NCI-H2081 (cell line): ENCODE results near the gene HDAC1.

ENCODE experiments used
- DNase-seq, 2 experiments: peaks; one replicate each; lab custom pipeline; 2025; lab: John Stamatoyannopoulos, UW

HDAC1 gene

DNA sequence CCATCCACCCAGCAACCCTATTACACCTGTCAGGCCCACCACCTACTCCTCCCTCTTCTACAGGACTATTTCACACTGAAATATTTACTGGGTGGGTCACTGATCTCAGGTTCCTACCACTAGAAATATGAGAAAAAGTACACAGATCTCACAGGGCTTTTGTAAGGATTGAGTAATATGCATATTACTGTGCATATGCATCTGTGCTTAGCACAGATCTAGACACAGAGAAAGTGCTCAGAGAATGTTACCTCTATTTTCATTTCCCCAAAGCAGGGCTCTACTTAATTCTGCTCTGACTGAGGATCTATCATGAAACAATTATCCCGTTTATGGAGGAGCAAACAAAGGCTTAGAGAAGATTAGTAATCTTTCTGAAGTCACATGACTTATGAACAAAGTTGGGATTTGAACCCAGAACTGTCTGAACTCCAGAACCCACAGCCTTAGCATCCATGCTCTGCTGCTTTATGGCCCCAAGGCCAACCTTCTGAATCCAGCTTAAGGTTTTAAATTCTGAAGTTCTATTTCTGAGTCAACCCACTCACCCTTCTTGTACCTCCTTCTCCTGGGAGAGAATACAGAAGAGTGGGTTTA, 82.2 kb downstream of the HDAC1 start:
- DNase-seq: no peak

DNA sequence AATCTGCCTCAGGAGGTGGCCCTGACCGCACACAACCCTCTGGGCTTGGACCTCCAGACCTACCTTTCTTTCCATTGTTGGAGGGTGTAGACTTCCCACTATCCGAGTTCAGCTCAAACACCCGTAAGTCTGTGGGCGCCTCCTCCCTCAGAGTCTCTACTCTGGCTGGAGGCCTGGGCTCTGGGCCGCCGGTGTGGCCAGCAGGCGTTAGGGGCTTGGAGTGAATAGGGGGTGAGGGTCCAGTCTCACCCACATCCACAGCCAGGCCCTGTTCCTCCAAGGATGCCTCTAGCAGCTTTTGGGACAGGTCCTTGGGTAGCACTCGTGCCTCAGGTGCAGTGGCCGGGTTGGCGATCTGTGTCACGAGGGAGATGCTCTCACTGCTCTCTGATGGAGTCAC, 84.3 kb downstream of the HDAC1 start:
- no peak for DNase-seq

DNA sequence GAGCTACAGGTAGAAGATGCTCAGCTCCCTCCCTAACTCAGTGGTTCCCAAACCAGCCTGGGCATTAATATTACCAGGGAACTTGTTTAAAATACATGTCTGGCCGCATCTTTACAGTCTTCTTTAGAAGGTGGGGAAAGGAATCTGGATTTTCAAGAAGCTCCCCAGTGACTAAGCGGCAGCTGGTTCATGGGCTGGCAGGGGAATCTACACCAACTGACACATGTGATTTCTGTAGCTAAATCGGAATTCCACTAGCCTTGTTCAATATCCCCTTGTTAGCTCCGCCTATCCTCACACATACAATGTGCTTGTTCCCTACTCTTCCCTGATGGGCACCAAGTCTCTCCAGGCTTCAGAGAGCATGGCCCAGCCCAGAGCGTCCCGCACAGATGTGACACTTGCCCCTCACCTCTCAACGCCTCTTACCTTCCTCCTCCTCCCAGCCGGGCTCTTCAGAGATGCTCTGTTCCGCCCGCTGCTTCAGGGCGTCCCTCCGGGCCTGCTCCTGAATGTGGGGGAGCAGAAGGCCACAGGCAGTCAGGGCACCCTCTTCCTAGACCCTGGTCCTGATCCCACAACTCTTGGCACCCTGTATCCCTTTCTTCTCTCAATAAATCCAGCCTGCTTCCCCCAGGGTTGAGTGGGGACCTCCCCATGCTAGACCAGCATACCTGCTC, 85.8 kb downstream of the HDAC1 start:
- DNase-seq: no peak

DNA sequence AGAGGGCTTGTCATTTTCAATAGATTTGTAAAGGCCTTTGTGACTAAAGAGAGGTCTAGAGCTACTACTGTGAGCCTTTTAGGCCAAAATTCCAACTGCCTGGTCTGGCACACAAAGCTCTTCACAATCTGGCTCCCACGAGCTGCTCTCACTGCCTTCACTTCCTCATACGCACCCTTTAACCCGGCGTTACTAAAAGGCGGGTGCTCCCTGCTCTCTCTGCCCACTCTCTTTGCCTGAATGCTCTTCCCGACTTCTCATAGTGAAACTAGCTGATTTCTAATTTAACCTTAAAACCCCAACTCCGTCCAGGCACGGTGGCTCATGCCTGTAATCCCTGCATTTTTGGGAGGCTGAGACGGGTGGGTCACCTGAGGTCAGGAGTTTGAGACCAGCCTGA, 88.2 kb downstream of the HDAC1 start:
- no peak for DNase-seq
